GM19035 (cell line): ENCODE results near the gene CWC27.

Experiments used
- ATAC-seq: cut with Tn5 transposase; IDR thresholded peaks from one replicate; pipeline ENCODE4 v1.9.1; 2021; ENCODE audit not compliant: unreplicated experiment

The CWC27 gene, protein sequence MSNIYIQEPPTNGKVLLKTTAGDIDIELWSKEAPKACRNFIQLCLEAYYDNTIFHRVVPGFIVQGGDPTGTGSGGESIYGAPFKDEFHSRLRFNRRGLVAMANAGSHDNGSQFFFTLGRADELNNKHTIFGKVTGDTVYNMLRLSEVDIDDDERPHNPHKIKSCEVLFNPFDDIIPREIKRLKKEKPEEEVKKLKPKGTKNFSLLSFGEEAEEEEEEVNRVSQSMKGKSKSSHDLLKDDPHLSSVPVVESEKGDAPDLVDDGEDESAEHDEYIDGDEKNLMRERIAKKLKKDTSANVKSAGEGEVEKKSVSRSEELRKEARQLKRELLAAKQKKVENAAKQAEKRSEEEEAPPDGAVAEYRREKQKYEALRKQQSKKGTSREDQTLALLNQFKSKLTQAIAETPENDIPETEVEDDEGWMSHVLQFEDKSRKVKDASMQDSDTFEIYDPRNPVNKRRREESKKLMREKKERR

DNA sequence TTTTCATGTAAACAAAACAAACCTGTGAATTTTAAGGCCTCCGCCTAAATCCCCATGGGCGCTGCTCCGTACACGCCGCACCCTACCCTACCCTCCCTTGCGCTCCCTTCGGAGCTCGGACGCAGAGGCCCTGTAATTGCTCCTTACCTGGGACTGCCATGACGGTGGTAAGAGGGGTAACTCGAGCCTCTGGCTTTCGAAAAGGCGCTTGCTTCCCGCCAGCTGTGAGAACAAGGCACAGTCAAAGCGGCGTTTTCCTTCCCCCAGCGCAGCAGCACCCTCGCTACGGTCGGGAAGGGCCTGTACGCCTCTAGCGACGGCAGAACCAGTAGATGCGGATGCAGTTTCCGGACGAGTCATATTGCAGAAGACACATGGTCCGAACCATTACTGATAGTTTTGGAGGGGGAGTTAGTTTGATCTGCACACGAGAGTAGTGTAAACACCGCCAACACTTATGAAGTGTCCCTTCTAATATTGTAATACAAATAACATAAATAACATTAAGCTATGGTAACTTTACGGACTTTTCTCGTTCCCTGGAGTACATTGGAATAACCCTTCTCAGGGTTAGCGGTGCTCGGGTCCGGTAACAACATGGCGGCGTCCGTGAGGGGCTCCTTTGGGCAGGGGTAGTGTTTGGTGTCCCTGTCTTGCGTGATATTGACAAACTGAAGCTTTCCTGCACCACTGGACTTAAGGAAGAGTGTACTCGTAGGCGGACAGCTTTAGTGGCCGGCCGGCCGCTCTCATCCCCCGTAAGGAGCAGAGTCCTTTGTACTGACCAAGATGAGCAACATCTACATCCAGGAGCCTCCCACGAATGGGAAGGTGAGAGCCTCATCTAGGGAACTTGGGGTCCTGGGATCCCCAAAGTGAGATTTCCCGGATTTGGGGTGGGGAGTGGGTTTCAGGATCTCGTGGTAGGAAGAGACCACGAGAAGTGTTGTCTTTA, at the start of gene CWC27, which contains the start of gene SREK1IP1:
CWC27 (plus strand) TSS at position 573 of the 955 bp plus-strand sequence; CDS start at position 790, 217 bp downstream.
SREK1IP1 (minus strand) TSS at position 334 of the 955 bp plus-strand sequence; CDS start at position 160, 174 bp downstream.
- ATAC-seq = peak; percentile 98

DNA sequence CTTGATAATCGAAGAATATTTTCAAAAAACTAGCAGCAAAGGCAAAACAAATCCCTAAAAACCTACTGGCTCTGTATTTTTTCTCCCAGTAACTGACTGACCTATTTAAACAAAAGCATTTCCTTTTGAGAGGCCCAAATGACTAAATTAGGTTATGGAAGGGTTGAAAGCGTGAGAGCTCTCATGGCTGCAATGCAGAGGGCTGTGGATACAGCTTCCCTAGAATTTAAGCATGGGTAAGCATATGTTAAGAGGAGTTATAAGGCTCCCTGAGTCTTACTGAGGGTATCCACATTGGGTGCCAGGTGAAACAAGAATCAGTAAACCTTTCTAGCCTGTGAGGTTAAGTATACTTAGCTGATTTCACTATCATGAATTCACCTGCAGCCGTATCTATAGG, 46.1 kb upstream of the CWC27 start:
- no peak for ATAC-seq

DNA sequence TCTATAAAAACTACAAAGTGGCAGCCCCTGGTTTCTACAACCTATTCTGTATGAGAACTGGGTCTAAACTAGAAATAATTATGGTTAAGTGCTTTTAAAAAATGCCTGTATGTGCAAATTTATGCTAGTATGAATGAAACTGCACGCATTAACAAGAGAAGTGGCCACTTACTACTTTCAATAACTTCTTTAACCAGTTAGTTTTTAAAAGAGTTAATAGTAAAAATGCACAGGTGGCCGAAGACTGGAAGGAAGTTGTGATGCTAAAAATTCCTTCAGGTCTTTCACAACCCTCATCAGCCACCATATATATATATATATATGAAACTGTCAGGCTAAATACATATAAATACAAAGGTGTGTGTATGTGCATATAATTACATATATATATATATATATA, 41.6 kb upstream of the CWC27 start:
- ATAC-seq = no peak

DNA sequence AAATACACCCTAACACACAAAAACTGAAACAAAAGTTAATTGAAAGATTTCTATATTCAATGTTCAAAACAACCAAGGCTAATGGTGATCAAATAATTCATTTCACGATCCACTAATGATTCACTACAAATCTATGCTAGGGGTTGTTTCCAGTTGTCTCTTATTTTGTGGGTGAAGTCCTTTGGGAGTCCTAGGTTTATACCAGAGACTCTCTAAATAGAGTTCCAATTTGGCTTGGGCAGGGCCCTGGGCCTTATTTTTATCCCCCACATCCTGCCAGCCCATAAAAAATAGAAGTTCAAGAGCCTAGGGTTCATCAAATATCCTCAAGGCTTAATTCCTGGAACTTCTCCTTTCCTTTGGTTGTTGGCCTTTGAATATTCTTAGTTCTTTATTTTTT, 26.3 kb upstream of the CWC27 start:
- no peak for ATAC-seq

DNA sequence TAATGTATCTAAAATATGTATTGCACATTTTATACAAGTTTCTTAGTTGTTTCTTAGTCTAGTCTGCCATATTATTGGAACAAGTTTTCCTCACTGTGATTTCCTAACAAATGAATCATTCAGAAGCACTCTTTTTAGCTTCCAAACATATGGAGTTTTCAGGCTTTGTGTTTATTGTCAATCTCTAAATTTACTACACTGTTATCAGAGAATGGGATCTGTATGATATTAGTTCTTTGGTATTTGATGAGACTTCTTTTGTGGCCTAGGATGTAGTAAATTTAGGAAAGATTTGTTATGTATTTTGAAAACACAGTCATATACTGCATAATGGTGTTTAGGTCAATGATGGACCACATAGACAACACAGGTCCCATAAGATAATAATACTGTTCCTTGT, 25.9 kb upstream of the CWC27 start:
- ATAC-seq = no peak

DNA sequence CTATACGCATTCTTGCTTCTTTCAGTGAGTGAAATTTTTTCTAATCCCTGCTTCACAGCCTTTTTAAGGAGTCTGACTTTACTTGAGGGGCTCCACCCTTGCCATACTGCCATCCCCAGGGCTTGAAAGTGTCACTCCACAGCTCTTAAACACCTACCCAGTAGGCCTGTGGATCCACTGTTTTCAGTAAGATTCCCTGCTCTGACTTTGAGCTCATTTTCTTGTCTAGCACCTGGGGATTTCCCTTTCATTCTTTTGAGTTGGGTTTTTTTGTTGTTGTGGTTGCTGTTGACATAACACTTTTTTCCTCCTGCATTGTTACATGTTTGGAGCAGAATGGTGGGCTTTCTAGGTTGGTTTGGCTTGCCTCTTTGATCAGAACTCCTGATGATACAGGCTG, 23.8 kb upstream of the CWC27 start:
- no peak for ATAC-seq

DNA sequence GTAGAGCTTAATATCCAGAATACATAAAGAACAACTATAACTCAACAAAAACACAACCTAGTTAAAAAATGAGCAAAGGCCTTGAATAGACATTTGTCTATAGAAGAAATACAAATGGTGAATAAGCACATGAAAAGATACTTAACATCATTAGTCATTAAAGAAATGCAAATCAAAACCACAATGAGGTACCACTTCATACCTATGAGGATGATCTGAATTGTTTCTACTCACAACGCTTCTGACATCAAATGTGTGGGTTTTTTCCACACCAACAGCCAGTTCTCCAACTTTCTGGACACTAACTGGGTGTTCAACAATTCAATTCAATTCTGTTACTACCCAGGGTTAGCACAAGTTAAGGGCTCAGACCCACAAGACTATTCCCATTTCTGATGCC, 22.3 kb upstream of the CWC27 start:
- ATAC-seq = no peak

DNA sequence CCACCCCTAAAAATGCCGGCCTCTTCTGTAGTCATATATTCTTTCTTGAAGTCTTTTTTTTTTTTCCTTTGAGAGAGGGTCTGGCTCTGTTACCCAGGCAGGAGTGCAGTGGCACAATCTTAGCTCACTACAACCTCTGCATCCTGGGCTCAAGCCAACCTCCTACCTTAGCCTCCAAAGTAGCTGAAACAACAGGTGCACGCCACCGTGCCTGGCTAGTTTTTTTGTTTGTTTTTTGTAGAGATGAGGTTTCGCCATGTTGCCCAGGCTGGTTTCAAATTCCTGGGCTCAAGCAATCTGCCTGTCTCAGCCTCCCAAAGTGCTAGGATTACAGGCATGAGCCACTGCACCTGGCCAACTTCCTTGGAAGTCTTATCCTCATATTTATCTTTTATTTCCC, 19.3 kb upstream of the CWC27 start:
- ATAC-seq = no peak

DNA sequence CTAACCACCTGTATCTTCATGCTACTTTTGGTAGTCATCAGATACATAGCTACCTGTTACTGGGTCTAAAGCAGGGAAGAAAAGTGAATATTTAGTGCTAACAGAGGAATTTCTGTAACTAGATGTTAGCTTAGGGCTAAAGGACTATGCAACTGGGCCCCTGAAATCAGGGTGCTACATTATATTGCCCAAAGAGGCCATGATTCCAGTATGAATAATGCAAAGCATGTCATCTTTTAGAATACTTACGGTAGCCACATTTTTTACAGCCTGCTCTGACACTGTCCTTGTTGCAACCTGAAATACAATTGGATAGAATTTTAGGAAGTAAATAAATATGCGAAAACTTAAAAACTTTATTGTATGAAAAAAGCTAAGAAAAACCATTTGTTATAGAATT, 14.7 kb upstream of the CWC27 start:
- ATAC-seq = no peak

DNA sequence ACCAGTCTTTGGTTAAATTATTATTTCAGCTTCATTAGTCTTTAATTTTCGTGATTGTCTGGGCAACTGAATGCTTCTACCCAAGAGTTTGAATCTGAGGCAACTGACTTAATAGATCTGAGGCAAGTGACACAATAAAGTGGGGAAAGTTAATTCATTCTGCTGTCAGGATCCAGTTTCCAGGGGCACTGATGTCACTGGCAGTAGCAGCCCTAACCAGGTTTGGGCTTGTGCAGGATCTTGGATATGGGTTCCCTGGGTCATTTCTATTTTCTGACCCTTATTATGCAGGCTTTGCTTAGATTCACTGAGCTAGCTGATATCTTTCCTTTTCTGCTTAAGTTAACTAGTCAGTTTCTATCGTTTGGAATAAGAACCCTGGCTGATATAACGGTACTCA, 9.8 kb upstream of the CWC27 start:
- ATAC-seq = no peak

DNA sequence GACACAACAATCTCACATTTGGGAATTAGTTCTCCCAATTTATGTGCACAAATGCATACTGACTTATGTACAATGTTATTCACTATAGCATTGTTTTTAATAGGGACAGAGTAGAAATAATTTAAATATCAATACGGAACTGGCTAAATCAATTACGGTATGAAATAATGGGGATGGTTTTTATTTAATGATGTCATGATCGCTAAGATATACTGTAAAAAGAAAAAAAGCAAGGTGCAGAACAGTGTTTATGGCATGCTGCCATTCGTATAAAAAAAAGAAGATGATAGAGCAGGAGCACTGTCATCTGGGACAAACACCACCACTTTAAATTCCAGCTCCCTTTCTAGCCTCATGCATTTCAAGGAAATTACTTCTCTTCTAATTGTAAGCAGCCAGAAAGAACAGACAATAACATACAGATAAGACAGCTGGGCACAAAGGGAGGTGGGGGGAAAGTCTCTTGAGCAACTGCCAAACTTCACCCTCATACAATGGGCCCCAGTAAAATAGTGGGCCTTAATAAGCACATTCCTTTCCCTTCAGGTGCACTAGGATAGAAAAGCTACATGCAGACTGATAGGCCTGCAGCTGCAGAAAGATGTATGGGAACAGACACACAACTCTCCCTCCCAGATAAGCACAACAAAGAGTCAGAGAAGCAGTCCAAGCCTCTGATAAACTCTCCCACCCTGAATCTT, 8.6 kb upstream of the CWC27 start:
- ATAC-seq = no peak

DNA sequence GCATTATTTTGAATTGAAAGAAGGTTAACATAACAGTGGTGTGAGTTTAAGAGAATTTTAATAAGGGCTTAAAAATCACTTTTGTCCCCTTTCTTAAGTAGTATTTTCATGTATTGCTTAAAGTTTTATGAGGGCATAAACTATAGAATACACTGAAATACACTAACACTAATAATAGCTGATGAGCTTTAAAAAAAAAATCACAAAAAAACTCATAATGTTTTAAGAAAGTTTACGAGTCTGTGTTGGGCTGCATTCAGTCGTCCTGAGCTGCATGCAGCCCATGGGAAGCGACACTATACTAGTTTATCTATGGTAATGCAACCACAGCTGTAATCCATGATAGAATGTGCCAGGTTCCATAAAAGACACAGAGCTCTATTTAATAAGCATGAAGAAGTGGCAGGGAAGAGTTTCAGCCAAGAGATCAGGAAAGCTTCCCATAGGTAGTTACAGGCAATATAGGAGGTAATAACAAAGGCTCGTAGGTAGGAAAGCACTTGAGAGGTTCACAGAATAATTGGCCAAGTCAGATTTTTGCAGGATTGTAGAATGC, 4.7 kb upstream of the CWC27 start:
- no peak for ATAC-seq

DNA sequence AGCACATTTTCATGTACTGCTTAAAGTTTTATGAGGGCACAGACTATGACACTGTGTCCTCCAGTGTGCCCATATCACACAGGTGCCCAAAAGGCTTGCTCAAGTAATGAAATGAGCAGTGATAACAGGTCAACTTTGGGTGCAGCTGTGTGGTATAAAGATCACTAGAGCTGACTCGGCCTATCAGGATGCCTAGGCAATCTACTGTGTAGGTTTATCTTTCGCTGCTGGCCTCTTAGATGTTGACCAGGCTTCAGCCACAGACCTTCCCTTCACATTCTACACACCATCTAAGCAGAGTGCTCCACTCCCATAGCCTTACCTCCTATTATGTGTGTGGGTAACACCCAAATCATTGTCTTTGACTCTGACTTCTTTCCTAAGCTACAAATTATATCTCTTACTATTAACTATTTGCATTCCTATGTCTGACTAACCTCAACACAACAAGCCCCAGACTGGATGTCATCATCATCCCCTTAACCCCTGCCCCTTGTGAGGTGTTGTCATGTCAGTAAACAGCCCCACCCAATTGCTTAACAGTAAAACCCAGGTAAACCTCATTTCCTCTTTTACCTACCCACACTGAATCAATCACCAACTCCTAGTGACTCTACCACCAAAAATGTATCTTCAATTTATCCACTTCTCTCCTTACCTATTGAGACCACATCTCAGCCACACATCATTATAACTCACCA, 2.8 kb upstream of the CWC27 start:
- ATAC-seq = no peak

DNA sequence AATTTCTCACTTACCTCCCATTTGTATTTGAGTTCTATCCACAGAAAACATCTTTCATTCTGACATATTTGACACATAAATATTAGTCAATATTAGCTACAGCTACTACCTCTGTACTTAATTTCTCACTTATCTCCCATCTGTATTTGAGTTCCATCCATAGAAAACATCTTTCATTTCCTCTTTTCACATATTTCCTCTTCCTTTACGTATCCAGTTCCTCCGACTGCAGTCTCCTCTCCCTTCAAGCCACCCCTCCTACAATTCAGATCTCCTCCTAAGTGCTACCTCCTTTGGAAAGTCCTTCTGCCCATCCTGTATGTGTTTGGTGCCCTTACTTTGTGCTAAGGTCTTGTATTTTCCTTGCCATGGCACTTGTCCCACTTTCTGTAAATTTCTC, 1.8 kb upstream of the CWC27 start:
- ATAC-seq = no peak

DNA sequence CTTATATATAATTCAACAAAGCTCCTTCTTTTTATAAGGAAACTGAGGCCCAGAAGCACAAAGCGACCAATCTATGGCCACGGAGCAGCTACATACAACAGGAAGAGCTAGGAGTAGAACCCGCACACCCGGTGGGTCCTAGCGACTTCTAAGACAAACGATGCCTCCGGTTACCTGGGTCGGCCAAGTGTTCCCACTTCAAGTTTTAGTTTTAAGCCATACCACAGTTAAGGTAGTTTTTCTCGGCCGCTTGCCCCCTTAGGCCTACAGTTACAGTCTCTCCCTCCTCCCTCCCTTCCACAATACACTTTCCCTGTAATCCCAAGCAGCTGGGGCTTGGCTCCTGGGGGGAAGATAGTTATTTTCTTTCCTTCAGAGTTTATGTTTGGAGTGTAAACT, 772 bp upstream of the CWC27 start:
- peak; percentile 12 for ATAC-seq

DNA sequence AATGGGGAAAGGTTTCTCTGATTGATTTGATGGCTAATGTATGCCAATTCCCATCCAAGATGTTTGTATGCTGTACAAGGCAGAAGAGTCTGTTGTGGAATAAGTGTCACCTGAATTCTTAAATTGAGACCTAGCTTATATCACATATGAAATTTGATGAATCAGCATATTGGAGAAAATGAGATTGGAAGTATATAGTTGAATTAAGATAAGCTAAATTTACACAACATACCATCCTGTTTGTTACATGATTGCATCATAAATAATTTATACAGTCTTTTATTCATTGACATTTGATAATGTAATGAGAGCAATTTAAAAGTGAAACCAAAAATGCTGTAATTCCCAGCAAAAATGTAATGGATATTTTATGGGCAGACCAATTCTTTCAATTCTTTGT, 1.1 kb downstream of the CWC27 start:
- ATAC-seq = no peak

DNA sequence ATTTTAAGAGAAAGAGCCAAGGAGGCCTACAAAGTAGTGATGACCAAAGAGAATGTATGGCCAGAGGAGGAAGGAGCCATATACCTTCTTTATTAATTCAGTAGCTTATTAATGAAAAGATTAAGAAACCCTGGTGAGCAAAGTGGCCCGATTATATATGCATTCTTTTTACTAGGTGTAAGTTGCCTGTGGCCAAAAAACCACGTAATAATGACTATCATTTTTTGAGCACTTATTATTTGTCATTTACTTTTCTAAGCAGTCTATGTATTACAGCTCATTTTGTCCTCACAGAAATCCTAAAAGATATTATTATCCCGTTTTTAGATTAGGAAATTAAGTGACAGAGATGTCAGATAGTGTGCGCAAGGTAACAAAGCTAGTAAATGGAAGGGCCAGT, 3.0 kb downstream of the CWC27 start:
- ATAC-seq = no peak

DNA sequence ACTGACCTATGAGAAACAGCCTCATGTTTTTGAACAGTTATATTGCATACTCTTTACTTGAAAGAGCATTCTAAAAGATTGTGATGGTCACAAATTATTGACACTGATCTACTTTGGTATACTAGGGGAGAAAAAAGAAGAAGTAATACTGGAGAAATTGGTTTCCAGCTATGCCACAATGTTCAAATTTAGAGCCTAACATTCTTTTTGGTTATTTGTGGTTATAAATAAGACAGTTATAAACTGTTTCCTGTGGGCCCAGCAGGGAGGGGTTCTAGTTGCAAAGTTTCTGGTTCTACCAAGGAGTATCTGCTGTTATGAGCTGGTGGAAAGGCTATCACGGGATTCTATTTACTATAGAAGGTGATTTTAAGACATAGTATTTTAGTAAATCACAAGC, 4.8 kb downstream of the CWC27 start:
- ATAC-seq = peak; percentile 44

DNA sequence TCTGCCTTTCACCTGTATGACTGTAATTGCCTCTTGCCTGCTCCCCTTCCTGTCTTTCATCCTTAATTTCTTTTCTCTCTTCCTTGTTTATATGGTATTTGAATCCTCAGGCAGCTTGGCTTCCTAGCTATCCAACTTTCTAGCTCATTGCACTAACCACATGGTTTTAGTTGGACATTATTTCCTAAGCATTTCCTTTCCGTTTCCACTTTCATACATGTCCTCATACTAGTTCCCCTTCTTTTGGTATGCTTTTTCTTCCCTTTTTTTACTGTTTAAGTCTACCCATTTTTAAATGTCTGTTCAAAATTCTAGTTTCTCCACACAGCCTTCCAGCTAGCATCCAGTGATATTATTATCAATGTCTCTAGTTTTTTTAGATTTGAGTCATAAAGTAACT, 6.6 kb downstream of the CWC27 start:
- ATAC-seq = no peak

DNA sequence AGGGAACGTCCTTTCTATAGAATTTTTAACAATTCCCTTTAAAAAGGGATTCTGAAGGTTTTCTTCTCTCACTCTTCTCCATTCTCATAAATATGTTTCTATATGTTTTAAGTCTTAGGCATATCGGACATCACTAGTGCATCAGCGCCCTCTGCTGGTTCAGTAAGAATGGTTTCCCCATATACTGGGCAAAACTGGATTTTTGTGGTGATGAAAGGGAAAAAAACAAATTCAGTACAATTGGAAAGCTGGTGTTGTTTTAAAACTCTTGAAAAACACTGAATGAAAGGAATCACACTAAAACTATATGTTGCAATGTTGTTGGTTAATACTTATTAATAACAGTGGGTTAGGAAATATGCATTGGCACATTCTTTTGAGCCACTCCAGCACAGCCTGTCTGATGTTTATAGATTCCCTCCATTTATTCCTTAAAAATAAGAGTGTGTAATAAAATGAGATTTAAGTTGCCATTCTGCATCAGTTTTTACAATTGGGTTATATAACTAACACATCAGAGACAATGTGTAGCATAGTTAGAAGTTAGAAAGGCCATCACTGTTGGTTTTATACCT, 15.8 kb downstream of the CWC27 start:
- ATAC-seq = peak; percentile 81
